Measurements from ENCODE around the gene CD59. TPM values are rescaled to one million over a fixed set of nuclear protein-coding genes. Genes with fewer than 3 reads are reported as not detected.

CD59 gene
- total and polyA plus RNA-seq, 2 of the 13 experiments (the other 11 are each of a cell fraction or from before 2014, with no cell fraction given): 127 to 289 TPM

DNA sequence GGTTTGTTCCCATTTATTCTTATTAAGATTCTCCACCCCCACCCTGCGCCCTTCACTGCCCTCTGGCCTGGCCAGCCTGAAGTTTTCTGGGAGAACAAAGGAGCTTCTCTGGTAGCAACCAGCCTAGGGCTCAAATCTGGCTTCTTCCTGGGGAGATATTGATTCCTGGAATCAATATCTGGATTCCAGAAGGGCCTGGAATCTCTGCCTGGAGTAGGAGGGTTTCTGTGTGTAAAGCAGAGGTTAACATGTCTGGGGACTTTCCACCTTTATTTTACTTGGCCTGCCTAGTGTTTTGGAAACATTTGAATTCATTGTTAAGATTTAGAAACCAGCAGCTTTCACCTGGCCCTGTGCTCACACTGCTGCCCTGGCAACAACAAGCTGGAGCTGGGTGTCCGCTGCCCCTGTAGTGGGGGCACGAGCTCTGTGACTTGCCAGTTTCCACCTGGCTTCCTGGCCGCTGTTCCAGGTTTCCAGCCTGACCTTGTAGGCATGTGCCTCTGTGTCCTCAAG lies 41.1 kb downstream of the CD59 start:
- no peaks in the 10 kb centered on the region for H4K20me1 ChIP-seq (ENCODE audit: insufficient read depth, low read length)
- no peaks in the 10 kb centered on the region for H3K9me3 ChIP-seq (ENCODE audit: low read length)
- peak overlapping the region; percentile 11; the same call in 1 of the 2 replicates for H3K9ac ChIP-seq (ENCODE audit: insufficient read depth, low read depth, low read length)
- DNase-seq (ENCODE audit: low spot score): peak; percentile 28
- peak; percentile 47 for FAIRE-seq
- no peaks in the 10 kb centered on the region for H3K79me2 ChIP-seq (ENCODE audit: insufficient read depth, low read length)
- intact Hi-C loops (cut with micrococcal nuclease; ENCODE audit: unreplicated experiment) (loop anchor here (10.0 kb wide), 1 partner anchor 430 kb away; no protein-coding TSS in a partner anchor), in situ Hi-C loops (cut with HindIII; ENCODE audit: extremely low pct_ligation_motif_present, low pct_unique_long_range_greater_than_20kb) (no loop called here)
- peak overlapping the region; percentile 61 for H3K27ac ChIP-seq (ENCODE audit: extremely low read length, insufficient read depth, low read length)
- H3K4me1 ChIP-seq (ENCODE audit: insufficient read depth, low read length): peaks cover 88% of the 10 kb centered on the region
- H3K27me3 ChIP-seq (ENCODE audit: control insufficient read depth in 1 of 2, insufficient read depth in 2 of 2, low read length in 2 of 2): no peaks in the 10 kb centered on the region
- POLR2A ChIA-PET: interaction anchor here (1.0 kb wide), 2 partner anchors 21 to 41 kb away, joined by 3 read pairs; partner anchors contain the start of gene CD59
- CTCF ChIA-PET (ENCODE audit: low intra/inter-chr PET ratio, low total read pairs): no interaction called here
- H2AFZ ChIP-seq (ENCODE audit: low read length): no peak overlapping the region
- no peaks in the 10 kb centered on the region for H3K36me3 ChIP-seq (replicated peaks in 1 of 2; ENCODE audit: control insufficient read depth in 1 of 2, insufficient read depth in 2 of 2, low read length in 2 of 2)
- ATAC-seq: peak; percentile 21
- no peak overlapping the region for H3K4me3 ChIP-seq (replicated peaks in 1 of 3; ENCODE audit: insufficient read depth in 1 of 3, low read depth in 2 of 3, low read length in 3 of 3)
- no TSS peak for BruUV-seq (replicated peaks)
- no peak overlapping the region for H3K4me2 ChIP-seq (ENCODE audit: low read depth, low read length)
- 88% methylated on average over 3 of the region's 4 CpGs for WGBS (ENCODE audit: low lambda C conversion rate)
- TF ChIP-seq HNF4A (CRISPR knock-in tag; IDR thresholded peaks at IDR 0.05): peak; percentile 25; the same call in 1 of the 2 replicates
- TF ChIP-seq, protein P1, sequence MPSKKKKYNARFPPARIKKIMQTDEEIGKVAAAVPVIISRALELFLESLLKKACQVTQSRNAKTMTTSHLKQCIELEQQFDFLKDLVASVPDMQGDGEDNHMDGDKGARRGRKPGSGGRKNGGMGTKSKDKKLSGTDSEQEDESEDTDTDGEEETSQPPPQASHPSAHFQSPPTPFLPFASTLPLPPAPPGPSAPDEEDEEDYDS (CRISPR knock-in tag; IDR thresholded peaks at IDR 0.05): no peak
- no peak for TF ChIP-seq YEATS2 (CRISPR knock-in tag; IDR thresholded peaks at IDR 0.05; ENCODE audit: borderline replicate concordance)
- TF ChIP-seq SALL1 (CRISPR knock-in tag; IDR thresholded peaks at IDR 0.05): peak; percentile 29; the same call in 1 of the 2 replicates
- TF ChIP-seq, protein P2, sequence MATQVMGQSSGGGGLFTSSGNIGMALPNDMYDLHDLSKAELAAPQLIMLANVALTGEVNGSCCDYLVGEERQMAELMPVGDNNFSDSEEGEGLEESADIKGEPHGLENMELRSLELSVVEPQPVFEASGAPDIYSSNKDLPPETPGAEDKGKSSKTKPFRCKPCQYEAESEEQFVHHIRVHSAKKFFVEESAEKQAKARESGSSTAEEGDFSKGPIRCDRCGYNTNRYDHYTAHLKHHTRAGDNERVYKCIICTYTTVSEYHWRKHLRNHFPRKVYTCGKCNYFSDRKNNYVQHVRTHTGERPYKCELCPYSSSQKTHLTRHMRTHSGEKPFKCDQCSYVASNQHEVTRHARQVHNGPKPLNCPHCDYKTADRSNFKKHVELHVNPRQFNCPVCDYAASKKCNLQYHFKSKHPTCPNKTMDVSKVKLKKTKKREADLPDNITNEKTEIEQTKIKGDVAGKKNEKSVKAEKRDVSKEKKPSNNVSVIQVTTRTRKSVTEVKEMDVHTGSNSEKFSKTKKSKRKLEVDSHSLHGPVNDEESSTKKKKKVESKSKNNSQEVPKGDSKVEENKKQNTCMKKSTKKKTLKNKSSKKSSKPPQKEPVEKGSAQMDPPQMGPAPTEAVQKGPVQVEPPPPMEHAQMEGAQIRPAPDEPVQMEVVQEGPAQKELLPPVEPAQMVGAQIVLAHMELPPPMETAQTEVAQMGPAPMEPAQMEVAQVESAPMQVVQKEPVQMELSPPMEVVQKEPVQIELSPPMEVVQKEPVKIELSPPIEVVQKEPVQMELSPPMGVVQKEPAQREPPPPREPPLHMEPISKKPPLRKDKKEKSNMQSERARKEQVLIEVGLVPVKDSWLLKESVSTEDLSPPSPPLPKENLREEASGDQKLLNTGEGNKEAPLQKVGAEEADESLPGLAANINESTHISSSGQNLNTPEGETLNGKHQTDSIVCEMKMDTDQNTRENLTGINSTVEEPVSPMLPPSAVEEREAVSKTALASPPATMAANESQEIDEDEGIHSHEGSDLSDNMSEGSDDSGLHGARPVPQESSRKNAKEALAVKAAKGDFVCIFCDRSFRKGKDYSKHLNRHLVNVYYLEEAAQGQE (IDR thresholded peaks at IDR 0.05; ENCODE audit: borderline replicate concordance in 1 of 2, low read depth in 1 of 2, low read length in 2 of 2): 0 out of 4 replicates have a peak, but pooled peaks of 1 of the 2 experiments have one; percentile 4
- no peak for TF ChIP-seq NR3C1 (CRISPR knock-in tag; IDR thresholded peaks at IDR 0.05)
- TF ChIP-seq NFIC (IDR thresholded peaks at IDR 0.05; ENCODE audit: low read length): 0 out of 2 replicates have a peak, but pooled peaks have one; percentile 29
- TF ChIP-seq MAF1 (CRISPR knock-in tag; IDR thresholded peaks at IDR 0.05; ENCODE audit: borderline replicate concordance): no peak
- TF ChIP-seq MEIS1 (CRISPR knock-in tag; IDR thresholded peaks at IDR 0.05; ENCODE audit: borderline replicate concordance): no peak
- TF ChIP-seq PHF8 (CRISPR knock-in tag; IDR thresholded peaks at IDR 0.05): 0 out of 2 replicates have a peak, but pooled peaks have one; percentile 24
- TF ChIP-seq PAWR (CRISPR knock-in tag; IDR thresholded peaks at IDR 0.05; ENCODE audit: borderline replicate concordance): no peak
- TF ChIP-seq TEAD3 (CRISPR knock-in tag; optimal IDR thresholded peaks at IDR 0.05; ENCODE audit: borderline replicate concordance): peak; percentile 24
- TF ChIP-seq, protein P3, sequence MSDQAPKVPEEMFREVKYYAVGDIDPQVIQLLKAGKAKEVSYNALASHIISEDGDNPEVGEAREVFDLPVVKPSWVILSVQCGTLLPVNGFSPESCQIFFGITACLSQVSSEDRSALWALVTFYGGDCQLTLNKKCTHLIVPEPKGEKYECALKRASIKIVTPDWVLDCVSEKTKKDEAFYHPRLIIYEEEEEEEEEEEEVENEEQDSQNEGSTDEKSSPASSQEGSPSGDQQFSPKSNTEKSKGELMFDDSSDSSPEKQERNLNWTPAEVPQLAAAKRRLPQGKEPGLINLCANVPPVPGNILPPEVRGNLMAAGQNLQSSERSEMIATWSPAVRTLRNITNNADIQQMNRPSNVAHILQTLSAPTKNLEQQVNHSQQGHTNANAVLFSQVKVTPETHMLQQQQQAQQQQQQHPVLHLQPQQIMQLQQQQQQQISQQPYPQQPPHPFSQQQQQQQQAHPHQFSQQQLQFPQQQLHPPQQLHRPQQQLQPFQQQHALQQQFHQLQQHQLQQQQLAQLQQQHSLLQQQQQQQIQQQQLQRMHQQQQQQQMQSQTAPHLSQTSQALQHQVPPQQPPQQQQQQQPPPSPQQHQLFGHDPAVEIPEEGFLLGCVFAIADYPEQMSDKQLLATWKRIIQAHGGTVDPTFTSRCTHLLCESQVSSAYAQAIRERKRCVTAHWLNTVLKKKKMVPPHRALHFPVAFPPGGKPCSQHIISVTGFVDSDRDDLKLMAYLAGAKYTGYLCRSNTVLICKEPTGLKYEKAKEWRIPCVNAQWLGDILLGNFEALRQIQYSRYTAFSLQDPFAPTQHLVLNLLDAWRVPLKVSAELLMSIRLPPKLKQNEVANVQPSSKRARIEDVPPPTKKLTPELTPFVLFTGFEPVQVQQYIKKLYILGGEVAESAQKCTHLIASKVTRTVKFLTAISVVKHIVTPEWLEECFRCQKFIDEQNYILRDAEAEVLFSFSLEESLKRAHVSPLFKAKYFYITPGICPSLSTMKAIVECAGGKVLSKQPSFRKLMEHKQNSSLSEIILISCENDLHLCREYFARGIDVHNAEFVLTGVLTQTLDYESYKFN (CRISPR knock-in tag; conservative IDR thresholded peaks at IDR 0.05): peak; percentile 70
- no peak for TF ChIP-seq JUN (CRISPR knock-in tag; IDR thresholded peaks at IDR 0.05)
- TF ChIP-seq KDM5B (CRISPR knock-in tag; IDR thresholded peaks at IDR 0.05; ENCODE audit: borderline replicate concordance): no peak
- peak; percentile 99 for TF ChIP-seq KAT2B (IDR thresholded peaks at IDR 0.05; ENCODE audit: borderline replicate concordance, low read depth, low read length)
- TF ChIP-seq RXRB (CRISPR knock-in tag; IDR thresholded peaks at IDR 0.05; ENCODE audit: borderline replicate concordance): peak; percentile 51; the same call in 1 of the 2 replicates

Measured in HepG2 (cell line).